Fibroblast of gingiva (primary cell): Measurements from ENCODE around the gene PLS3.
"Not testable (repeated sequence)": the region's sequence is repeated elsewhere in the genome, so short reads cannot be mapped to it uniquely, and the experiment has no call there.

Experiments used
- DNase-seq: peaks from one replicate; pipeline ENCODE4 v3.0.0-alpha.2; 2011; ENCODE audit warnings: low read depth

The PLS3 gene, protein sequence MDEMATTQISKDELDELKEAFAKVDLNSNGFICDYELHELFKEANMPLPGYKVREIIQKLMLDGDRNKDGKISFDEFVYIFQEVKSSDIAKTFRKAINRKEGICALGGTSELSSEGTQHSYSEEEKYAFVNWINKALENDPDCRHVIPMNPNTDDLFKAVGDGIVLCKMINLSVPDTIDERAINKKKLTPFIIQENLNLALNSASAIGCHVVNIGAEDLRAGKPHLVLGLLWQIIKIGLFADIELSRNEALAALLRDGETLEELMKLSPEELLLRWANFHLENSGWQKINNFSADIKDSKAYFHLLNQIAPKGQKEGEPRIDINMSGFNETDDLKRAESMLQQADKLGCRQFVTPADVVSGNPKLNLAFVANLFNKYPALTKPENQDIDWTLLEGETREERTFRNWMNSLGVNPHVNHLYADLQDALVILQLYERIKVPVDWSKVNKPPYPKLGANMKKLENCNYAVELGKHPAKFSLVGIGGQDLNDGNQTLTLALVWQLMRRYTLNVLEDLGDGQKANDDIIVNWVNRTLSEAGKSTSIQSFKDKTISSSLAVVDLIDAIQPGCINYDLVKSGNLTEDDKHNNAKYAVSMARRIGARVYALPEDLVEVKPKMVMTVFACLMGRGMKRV

GRCh38 chrX:115560978-115561604, at the start of gene PLS3:
Gene PLS3, plus strand, starts transcription at chrX:115561174. Its CDS starts 49,077 bp downstream, at chrX:115610251.
- DNase-seq = peak; percentile 88

GRCh38 chrX:115518113-115518512, 42.9 kb upstream of the PLS3 start:
- DNase-seq = no peak

DNA sequence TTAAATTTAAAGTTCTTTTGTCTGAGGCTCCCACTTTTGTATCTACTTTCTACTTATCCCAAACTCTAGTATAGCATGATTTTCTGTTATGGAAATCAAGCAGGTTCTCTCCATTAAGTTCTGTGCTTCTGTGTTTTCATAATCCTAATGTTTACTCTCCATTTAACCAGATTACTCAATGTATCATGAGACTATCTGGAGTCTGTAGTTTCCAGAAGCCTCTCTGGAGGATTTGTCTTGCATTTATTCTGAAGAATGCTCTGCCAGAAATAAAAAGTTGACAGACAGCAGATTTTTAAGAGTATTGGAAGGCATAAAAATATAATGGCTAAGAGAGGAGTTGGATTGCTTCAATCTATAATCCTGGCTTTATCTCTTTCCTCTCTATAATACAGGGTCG, 39.2 kb upstream of the PLS3 start:
- DNase-seq = no peak

DNA sequence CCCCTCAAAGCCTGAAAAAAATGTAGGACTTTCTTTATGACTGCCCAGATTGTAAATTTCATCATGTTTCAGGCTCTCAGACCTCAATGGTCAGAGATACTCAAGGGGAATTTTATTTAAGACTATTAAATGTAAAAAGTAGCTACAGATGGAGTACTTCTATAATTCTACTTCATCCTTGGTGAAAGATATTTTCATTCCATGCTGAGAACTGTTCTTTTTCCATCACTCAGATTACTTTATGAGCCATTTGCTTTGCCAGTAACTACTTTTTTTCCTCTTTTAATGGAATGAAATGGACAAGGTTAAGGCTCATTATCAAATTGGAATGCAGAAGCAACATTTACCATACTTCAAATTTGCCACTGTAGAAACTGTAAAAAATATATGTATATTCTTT, 38.0 kb upstream of the PLS3 start:
- DNase-seq = no peak

DNA sequence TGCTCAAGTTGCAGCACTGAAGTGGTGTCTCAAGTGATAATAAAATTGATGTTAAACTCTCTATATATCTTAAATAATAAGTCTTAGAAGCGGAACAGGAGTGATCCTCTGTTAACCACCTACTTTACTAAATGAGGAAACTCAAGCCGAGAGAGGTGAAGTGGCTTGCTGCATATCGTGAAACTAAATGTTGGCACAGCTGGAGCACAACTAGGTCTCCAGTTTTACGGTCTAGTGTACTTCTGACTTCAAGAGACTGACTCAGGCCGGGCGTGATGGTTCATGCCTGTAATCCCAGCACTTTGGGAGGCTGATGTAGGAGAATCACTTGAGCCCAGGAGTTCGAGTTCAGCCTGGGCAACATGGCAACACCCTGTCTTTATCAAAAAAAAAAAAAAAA, 35.5 kb upstream of the PLS3 start:
- DNase-seq = no peak

DNA sequence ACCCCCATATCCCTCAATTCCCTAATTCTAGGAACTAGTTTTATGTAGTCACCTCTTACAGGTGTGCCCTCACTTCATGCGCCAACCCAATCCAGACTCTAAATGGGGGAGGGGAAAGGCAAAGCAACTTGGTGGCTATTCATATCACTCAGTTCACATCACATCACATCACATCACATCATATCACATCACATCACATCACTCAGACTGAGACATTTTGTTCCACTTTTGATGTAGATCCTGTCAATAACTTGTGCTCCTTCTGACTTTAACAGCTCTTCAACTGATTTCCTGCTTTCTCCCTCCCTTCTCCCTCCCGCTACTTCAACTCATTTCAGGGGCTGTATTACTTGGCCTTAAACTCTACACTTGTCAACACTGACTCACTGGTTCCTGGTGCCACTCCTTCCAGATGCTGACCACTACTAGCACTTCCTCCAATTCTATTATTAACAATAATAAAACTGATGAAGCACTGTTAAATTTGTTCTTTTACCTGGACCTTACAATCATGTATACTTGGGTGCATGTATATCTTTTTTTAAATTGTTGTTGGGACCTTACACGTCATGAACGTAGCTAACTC, 29.1 kb upstream of the PLS3 start:
- no peak for DNase-seq

- DNase-seq = peak; percentile 59
Measured at GRCh38 chrX:115533485-115533884, 27.5 kb upstream of the PLS3 start.

DNA sequence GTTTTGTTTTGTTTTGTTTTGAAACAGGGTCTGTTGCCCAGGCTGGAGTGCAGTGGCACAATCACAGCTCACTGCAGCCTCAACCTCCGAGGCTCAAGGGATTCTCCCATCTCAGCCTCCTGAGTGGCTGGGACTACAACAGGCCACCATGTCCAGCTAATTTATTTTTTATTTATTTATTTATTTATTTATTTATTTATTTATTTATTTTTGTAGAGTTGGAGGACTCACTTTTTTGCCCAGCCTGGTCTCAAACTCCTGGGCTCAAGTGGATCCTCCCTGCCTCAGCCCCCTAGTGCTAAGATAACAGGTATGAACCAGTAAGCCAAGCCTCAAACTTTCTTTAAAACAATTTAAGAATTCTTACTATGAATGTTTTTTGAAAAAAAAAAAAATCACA, 26.6 kb upstream of the PLS3 start:
- DNase-seq = no peak

DNA sequence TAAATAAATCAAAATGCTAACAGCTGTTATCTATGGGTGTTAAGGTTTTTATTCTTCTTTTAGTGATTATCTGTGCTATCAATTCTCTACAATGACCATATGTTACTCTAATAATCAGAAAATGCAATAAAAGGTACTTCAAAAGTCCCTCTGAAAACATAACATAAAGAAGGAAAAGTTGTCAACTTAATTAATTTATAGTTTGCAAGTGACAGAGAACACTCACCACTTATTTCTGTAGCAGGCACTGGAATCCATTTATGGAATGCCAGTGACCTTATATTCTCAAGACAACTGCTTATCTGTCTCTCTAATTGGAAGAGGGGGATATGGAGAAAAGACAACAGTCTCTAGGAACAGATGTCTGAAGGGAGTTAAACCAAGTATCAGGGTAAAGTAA, 25.6 kb upstream of the PLS3 start:
- no peak for DNase-seq

- no peak for DNase-seq
Measured at GRCh38 chrX:115535844-115536243, 25.1 kb upstream of the PLS3 start.

- no peak for DNase-seq
Measured at GRCh38 chrX:115539841-115540240, 21.1 kb upstream of the PLS3 start.

- DNase-seq = not testable (repeated sequence)
Measured at GRCh38 chrX:115541045-115541444, 19.9 kb upstream of the PLS3 start.

DNA sequence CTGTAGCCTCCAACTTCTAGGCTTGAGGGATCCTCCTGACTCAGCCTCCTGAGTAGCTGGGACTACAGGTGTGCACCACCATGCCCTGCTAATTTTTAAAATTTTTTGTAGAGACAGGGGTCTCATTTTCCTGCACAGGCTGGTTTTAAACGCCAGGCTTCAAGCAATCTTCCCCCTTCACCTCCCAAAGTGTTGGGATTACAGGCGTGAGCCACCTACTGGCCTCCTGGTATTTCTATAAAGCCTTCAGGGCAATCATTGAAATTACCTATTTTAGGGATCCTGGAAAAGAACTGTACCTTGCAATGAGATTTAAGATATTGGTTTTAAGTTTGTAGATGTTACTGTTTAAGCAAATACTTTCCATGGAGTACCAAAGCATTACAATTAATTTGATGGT, 13.5 kb upstream of the PLS3 start:
- DNase-seq = no peak

DNA sequence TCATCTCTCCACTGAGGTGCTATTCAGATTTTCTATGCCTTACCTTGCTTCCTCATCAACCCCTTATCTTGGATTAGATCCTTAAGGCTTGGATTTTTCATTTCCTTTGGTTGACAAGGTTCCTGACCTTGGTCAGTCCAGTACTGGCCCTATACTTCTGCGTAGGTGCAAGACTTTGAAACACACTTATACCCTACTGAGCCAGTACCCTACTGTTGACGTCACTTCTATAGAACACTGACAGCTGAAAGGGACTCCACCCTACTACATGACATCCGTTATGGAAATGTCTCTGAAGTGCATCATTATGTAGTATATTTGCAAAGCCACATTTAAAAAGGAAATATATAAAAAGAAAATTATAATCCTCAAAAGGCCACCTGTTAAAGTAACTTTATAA, 12.0 kb upstream of the PLS3 start:
- no peak for DNase-seq

DNA sequence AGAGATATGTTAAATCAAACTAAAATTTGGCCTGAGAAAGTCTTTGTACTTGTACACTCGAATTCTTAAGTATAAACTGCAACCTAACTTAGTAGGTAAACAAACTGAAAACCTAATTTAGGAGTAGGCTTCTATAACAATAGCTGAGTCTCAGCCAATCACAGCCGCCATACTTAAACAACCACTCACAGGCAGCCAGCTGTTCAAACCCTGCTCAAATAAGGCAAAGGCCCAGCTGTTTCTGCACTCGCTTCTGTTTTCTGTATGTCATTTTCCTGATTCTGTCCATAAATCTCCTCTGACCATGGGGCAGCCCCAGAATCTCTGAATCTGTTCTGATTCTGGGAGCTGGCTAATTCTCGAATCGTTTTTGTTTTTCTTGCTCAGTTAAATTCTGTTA, 7.8 kb upstream of the PLS3 start:
- no peak for DNase-seq

DNA sequence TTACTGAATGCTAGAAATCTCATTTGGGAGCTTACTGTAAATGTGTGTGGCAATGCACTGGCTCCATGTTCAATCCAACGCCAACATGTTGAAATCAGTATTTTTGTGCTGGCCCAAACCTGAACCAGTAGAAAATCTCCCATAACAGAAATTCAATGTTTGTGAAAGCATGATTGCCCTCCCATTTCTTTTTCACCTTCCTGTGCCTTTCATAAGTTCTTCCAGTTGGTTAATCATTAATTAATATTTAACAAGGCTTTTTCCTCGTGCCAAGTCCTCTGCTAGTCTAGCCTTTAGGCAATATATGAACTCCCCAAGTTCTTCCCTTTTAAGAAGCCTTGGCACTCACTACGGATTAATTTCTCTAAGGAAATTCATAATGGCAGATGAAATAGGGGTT, 1.3 kb upstream of the PLS3 start:
- DNase-seq = peak; percentile 17

GRCh38 chrX:115560211-115560977, 580 bp upstream of the PLS3 start:
- DNase-seq = no peak

DNA sequence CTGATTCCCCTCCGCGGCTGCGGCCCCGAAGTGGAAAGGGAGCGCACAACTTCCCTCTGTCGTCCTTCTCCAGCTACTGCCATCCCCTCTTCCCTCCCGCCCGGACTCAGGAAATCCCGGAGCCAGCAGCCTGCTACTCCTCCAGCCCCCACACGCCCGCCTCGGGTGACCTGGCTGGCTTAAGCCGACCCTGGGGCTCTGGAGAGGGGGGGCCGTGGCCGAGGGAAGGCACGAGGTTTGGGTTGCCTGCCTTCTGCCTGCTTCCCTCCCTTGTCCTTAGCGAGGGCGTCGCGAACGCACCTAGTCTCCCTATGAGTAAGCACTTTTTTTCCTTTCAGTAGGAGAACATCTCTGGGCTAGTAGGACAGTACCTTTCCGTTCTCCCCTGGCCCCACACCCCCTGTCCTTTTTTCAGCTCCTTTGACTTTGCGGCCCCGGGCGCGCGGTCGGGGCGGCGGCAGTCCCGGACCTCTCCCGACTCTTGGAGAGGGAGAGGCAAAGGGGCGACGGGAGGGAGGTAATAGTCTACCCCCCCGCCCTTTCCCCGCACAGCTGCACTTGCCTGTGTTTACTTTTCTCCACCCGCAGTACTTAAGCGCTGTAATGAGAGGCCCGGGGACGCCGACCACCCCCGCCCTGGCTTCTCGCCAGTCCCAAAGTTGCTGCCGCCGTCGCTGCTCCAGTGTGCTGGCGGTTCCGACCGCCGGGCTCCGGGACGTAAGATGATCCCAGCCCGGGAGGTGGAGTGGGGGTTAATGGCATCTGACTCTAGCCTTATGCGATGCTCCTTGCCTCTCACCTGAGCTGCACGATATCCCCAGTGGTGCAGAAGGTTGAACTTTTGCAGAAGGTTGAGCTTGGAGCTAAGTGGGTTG, 868 bp downstream of the PLS3 start:
- DNase-seq = peak; percentile 43

GRCh38 chrX:115562480-115562847, 1.5 kb downstream of the PLS3 start:
- DNase-seq = peak; percentile 36

GRCh38 chrX:115563633-115564162, 2.7 kb downstream of the PLS3 start:
- DNase-seq = no peak

GRCh38 chrX:115564243-115564642, 3.3 kb downstream of the PLS3 start:
- no peak for DNase-seq
